HG02642 (cell line): ENCODE measurements around the gene DLG2.

ENCODE experiments used
- ATAC-seq: cut with Tn5 transposase; IDR thresholded peaks from one replicate; pipeline ENCODE4 v1.9.1; 2021; ENCODE audit warnings: mild to moderate bottlenecking; ENCODE audit not compliant: unreplicated experiment, poor library complexity

Gene DLG2

GRCh38 chr11:84947970-84948580, 679.1 kb downstream of the DLG2 start:
- ATAC-seq = no peak

- ATAC-seq = no peak
Measured at GRCh38 chr11:84947070-84947469, 680.1 kb downstream of the DLG2 start.

- ATAC-seq = no peak
Measured at GRCh38 chr11:84930863-84931262, 696.3 kb downstream of the DLG2 start.

GRCh38 chr11:84929738-84930137, 697.4 kb downstream of the DLG2 start:
- no peak for ATAC-seq

GRCh38 chr11:84924154-84924692, 702.9 kb downstream of the DLG2 start:
- ATAC-seq = no peak

- no peak for ATAC-seq
Measured at GRCh38 chr11:84923489-84923888, 703.7 kb downstream of the DLG2 start.

- no peak for ATAC-seq
Measured at GRCh38 chr11:84922836-84923235, 704.3 kb downstream of the DLG2 start.

GRCh38 chr11:84922212-84922805, 704.8 kb downstream of the DLG2 start:
- ATAC-seq = no peak

- no peak for ATAC-seq
Measured at GRCh38 chr11:84914511-84914910, 712.6 kb downstream of the DLG2 start.

GRCh38 chr11:84909740-84910139, 717.4 kb downstream of the DLG2 start:
- no peak for ATAC-seq

- ATAC-seq = no peak
Measured at GRCh38 chr11:84906995-84907394, 720.1 kb downstream of the DLG2 start.

GRCh38 chr11:84905411-84905810, 721.7 kb downstream of the DLG2 start:
- no peak for ATAC-seq

GRCh38 chr11:84902445-84902844, 724.7 kb downstream of the DLG2 start:
- ATAC-seq = no peak

- no peak for ATAC-seq
Measured at GRCh38 chr11:84901991-84902390, 725.2 kb downstream of the DLG2 start.

- no peak for ATAC-seq
Measured at GRCh38 chr11:84899740-84900139, 727.4 kb downstream of the DLG2 start.

GRCh38 chr11:84899134-84899533, 728.0 kb downstream of the DLG2 start:
- no peak for ATAC-seq

- no peak for ATAC-seq
Measured at GRCh38 chr11:84894666-84895065, 732.5 kb downstream of the DLG2 start.

GRCh38 chr11:84890676-84891075, 736.5 kb downstream of the DLG2 start:
- no peak for ATAC-seq

GRCh38 chr11:84889556-84889955, 737.6 kb downstream of the DLG2 start:
- no peak for ATAC-seq

- ATAC-seq = no peak
Measured at GRCh38 chr11:84887055-84887629, 740.0 kb downstream of the DLG2 start.

- ATAC-seq = no peak
Measured at GRCh38 chr11:84886344-84886743, 740.8 kb downstream of the DLG2 start.

GRCh38 chr11:84884836-84885235, 742.3 kb downstream of the DLG2 start:
- no peak for ATAC-seq
